Measurements from ENCODE around the gene DUSP22.

Gene DUSP22

GRCh38 chr6:360764-361373 lies 68.6 kb downstream of the DUSP22 start:
- no peak for DNase-seq (ENCODE audit: insufficient read length, low spot score)
- TF ChIP-seq POLR2A (IDR thresholded peaks at IDR 0.05; ENCODE audit: low read depth, low read length) = no peak
- no peak for FAIRE-seq

DNA sequence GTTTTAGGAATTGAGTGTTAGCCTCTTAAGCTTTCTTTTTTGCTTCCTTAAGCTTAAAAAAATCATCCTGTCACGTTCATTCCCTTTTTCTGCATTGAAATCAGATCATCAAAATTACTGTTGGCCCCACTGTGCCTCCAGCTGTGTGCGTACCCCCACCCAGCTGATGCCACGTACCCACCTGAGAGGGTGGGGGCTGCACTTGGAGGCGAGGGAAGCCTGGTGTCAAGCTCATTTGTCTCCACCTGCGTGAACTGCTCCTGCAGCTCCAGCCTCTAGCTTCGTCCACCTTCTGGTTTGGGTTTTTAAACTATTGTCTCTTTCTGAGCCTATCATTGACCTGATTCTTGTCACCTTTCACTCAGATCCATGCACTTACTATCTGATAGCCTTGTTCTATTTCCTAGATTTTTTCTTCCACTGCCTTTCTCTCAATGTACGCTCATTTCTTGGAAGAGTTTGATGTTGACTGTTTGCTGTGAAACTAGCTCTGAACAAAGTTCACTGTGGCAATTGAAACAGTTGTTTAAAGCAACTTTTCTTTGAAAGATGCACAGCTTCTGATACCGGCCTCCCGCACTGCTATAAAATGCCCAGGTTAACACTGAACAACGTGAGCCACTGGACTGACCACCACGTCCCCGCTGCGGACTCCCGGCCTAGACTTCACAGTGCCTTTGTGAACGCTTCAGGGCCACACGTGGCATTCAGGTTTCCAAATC lies 69.3 kb downstream of the DUSP22 start:
- no peak for FAIRE-seq
- TF ChIP-seq POLR2A (IDR thresholded peaks at IDR 0.05; ENCODE audit: low read depth, low read length) = no peak
- no peak for DNase-seq (ENCODE audit: insufficient read length, low spot score)

- DNase-seq (ENCODE audit: insufficient read length, low spot score) (no peak), FAIRE-seq (no peak)
- no peak for TF ChIP-seq POLR2A (IDR thresholded peaks at IDR 0.05; ENCODE audit: low read depth, low read length)
Measured at GRCh38 chr6:362231-362923, 70.1 kb downstream of the DUSP22 start.

DNA sequence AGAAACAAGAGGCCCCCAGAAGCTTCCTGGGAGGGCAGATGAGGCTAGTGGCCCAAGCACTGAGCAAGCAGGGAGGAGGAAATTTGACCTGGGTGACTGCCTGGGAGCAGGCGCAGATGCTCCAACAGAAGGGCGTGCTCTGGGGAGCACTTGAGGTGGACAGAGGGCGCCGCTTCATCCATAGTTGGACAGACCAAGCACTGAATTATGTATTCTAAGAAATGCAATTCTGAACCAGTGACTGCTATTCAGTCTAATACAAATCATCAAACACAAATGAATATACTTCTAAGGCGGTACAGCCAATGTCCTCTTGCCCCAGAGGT lies 70.6 kb downstream of the DUSP22 start:
- FAIRE-seq = no peak
- no peak for TF ChIP-seq POLR2A (IDR thresholded peaks at IDR 0.05; ENCODE audit: low read depth, low read length)

DNA sequence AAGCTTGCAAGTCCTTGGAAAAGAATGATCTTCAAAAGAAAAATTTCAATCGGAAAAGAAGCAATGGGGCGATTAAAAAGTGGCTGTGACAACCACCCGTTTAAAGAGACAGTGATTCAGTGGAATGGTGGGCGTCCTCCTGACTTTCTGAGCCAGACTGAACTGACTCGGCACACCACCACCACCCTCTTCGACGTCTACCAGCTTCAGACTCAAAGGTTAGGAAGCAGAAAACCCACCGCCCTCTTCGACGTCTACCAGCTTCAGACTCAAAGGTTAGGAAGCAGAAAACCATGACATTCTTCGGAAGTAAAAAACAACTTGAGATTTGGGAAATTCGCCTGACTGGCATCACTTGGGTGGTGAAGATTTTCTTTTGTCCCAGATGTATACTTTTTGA lies 71.0 kb downstream of the DUSP22 start:
- DNase-seq (ENCODE audit: insufficient read length, low spot score) (no peak), FAIRE-seq (no peak)
- no peak for TF ChIP-seq POLR2A (IDR thresholded peaks at IDR 0.05; ENCODE audit: low read depth, low read length)

More for the DNA sequence above, 70.6 kb downstream of the DUSP22 start:
- DNase-seq (ENCODE audit: insufficient read length, low spot score) = no peak

DNA sequence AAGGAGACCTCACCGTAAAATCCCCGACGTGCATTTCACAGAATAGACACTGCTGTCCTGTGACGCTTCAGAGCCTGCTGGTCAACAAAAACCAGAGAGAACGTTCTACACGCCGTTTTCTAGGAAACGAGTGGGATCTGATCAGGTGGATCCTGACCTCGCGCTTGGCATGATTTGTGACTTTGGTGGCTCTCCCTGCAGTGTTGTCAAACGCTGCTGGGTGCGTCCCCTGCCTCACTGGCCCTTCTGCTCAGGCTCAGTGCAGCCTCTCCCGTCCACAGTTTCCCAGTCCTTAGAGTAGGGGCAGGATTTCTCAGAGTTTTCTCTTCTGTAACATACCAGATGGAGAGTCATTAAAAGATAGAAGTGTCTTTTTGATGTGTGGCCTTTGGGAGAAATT lies 71.6 kb downstream of the DUSP22 start:
- DNase-seq (ENCODE audit: insufficient read length, low spot score) (no peak), FAIRE-seq (no peak)
- TF ChIP-seq POLR2A (IDR thresholded peaks at IDR 0.05; ENCODE audit: low read depth, low read length) = no peak

- no peak for FAIRE-seq
- no peak for DNase-seq (ENCODE audit: insufficient read length, low spot score)
- TF ChIP-seq POLR2A (IDR thresholded peaks at IDR 0.05; ENCODE audit: low read depth, low read length) = no peak
Measured at GRCh38 chr6:364609-365540, 72.6 kb downstream of the DUSP22 start.

- DNase-seq (ENCODE audit: insufficient read length, low spot score) (no peak), FAIRE-seq (no peak)
- TF ChIP-seq POLR2A (IDR thresholded peaks at IDR 0.05; ENCODE audit: low read depth, low read length) = no peak
Measured at GRCh38 chr6:365835-366234, 73.5 kb downstream of the DUSP22 start.

DNA sequence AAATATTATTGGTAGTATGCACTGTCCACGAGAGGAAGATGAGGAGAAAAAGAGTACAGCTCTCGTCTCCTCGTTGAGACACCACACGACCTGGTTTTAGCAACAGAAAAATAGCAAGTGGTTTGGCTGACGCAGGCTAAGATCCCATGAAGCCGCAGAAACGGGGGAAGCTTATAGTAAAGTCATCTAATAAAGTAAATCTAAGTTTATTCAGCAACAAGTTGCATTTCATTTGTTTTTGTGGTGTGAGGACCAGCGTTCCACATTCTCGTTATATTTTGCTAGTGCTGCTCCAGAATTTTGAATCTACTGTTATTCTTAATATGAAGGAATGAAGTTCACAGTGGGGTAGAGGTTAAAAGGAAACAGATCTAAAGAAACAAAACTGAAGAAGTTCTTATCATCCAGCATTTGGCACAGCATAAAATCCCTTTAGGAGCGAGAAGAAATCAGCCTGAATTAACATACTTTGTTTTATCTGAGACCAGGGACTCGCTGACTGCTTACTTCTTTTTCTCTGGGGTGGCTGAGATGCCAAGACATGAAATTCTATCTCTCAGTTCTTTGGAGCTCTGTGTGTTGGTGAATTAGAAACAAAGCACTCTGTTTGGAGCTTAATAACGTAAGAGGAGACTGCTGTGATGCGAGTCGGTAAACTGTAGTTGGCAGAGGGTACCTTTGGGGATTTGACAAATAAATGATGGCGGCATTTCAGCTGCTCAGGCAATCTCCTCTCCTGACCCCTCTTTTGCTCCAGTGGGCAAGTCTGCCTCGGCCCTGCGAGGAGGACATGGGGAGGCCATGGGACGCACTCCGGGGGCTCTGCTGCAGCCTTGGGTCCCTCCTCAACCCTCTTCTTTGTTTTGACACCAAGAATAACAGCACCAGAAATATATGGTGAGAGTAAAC lies 74.4 kb downstream of the DUSP22 start:
- DNase-seq (ENCODE audit: insufficient read length, low spot score) = no peak
- no peak for FAIRE-seq
- TF ChIP-seq POLR2A (IDR thresholded peaks at IDR 0.05; ENCODE audit: low read depth, low read length) = no peak

- no peak for TF ChIP-seq POLR2A (IDR thresholded peaks at IDR 0.05; ENCODE audit: low read depth, low read length)
- DNase-seq (ENCODE audit: insufficient read length, low spot score) = no peak
- FAIRE-seq = no peak
Measured at GRCh38 chr6:367298-367794, 75.1 kb downstream of the DUSP22 start.

DNA sequence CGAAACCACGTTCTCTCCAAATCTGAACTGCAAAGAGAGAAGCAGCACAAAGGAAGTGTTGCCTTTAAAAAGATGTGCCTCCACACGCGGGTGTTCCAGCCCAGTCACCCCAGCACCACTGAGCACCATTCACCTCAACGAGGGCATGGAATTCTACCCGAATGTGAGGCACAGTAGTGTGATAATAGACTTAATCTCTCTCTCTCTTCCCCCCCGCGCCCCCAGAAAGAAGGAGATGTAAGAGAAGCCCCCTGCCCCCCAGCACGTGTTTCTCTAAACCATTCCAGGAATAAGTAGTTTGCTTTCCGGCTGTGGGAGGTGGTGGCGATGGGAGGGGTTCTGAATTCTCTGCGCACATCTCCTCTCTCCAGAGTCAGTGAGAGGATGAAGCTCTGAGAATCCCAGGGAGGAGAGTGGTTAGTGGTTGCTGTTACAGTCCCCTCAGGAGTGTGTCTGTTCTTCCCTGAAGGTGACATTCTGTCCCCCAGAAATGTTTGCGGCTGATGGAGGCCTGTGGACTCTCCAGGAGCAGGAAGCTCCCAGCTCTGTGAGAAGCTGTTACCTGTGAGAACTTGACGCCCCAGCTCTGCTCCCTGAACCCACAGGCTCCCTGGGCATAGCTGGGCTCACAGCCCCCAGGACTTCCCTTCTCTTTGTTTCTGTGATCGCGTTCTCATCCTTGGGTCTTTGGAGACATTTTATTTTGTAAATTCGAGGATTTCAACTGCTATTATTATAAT lies 75.8 kb downstream of the DUSP22 start:
- DNase-seq (ENCODE audit: insufficient read length, low spot score) (no peak), FAIRE-seq (no peak)
- TF ChIP-seq POLR2A (IDR thresholded peaks at IDR 0.05; ENCODE audit: low read depth, low read length) = no peak

Measured in H54 (cell line).